Neural progenitor cell (in vitro differentiated cells): ENCODE data around the gene FCF1. TPM values are rescaled to one million over a fixed set of nuclear protein-coding genes. Genes with fewer than 3 reads are reported as not detected.

Source experiments
- DNase-seq: peaks from one replicate; pipeline ENCODE4 v3.0.0-alpha.2; 2016; ENCODE audit warnings: low spot score
- H2AFZ ChIP-seq: fragments of 200-600 bp; sonication (generic); replicated peaks from 2 replicates; pipeline ENCODE4 v1.6.1; 2016; ENCODE audit warnings: antibody characterized with exemption
- H3F3A ChIP-seq: fragments of 200-600 bp; sonication (generic); 2 replicates; pipeline ENCODE4 v1.6.1; 2016; ENCODE audit warnings: antibody characterized with exemption, low read depth
- H3K27ac ChIP-seq: fragments of 200-600 bp; sonication (generic); 2 replicates; pipeline ENCODE4 v1.5.1; 2016; ENCODE audit warnings: mild to moderate bottlenecking
- H3K27me3 ChIP-seq: fragments of 200-600 bp; sonication (generic); 2 replicates; pipeline ENCODE4 v1.6.1; 2016; ENCODE audit warnings: mild to moderate bottlenecking, moderate library complexity
- H3K36me3 ChIP-seq: fragments of 200-600 bp; sonication (generic); 2 replicates; pipeline ENCODE4 v1.5.1; 2016
- H3K4me1 ChIP-seq: fragments of 200-600 bp; sonication (generic); 2 replicates; pipeline ENCODE4 v1.6.1; 2016; ENCODE audit warnings: mixed run types
- H3K4me2 ChIP-seq: fragments of 200-600 bp; sonication (generic); 2 replicates; pipeline ENCODE4 v1.6.1; 2016
- H3K4me3 ChIP-seq: fragments of 200-600 bp; sonication (generic); 2 replicates; pipeline ENCODE4 v1.5.1; 2016
- H3K79me2 ChIP-seq: fragments of 200-600 bp; sonication (generic); 2 replicates; pipeline ENCODE4 v1.6.1; 2016; ENCODE audit warnings: low read depth
- H3K9ac ChIP-seq: fragments of 200-600 bp; sonication (generic); 2 replicates; pipeline ENCODE4 v1.6.1; 2016
- H3K9me3 ChIP-seq: fragments of 200-600 bp; sonication (generic); 2 replicates; pipeline ENCODE4 v1.5.1; 2016; ENCODE audit warnings: low read depth
- H4K20me1 ChIP-seq: fragments of 200-600 bp; sonication (generic); 2 replicates; pipeline ENCODE4 v1.6.1; 2016; ENCODE audit warnings: low read depth
- H3K27ac Mint-ChIP-seq: 3 replicates; pipeline ENCODE4 v1.8.0; 2021; ENCODE audit warnings: mixed read lengths
- H3K27me3 Mint-ChIP-seq: 2 replicates; pipeline ENCODE4 v1.8.0; 2022; ENCODE audit warnings: low read depth, mild to moderate bottlenecking, inconsistent platforms, moderate library complexity, mixed read lengths; ENCODE audit not compliant: insufficient read depth
- H3K36me3 Mint-ChIP-seq: 3 replicates; pipeline ENCODE4 v1.8.0; 2021; ENCODE audit warnings: mixed read lengths
- H3K4me1 Mint-ChIP-seq: 3 replicates; pipeline ENCODE4 v1.8.0; 2021; ENCODE audit warnings: mixed read lengths
- H3K4me3 Mint-ChIP-seq: 3 replicates; pipeline ENCODE4 v1.8.0; 2021; ENCODE audit warnings: mild to moderate bottlenecking, moderate library complexity, mixed read lengths
- H3K9me3 Mint-ChIP-seq: 3 replicates; pipeline ENCODE4 v1.8.0; 2020; ENCODE audit warnings: mixed read lengths
- CTCF ChIP-seq: fragments of 200-600 bp; sonication (generic); IDR thresholded peaks from 2 replicates; pipeline ENCODE4 v1.5.1; 2017; ENCODE audit warnings: antibody characterized with exemption, mild to moderate bottlenecking
- EZH2 ChIP-seq: fragments of 200-600 bp; sonication (generic); IDR thresholded peaks from 2 replicates; pipeline ENCODE4 v1.6.1; 2017; ENCODE audit warnings: antibody characterized with exemption, mild to moderate bottlenecking, moderate library complexity
- EZH2phosphoT487 ChIP-seq: fragments of 200-600 bp; sonication (generic); IDR thresholded peaks from 2 replicates; pipeline ENCODE4 v1.6.1; 2017; ENCODE audit warnings: antibody characterized with exemption
- total RNA-seq: library from RNA; depleted of rRNA; stranded (reverse); fragments of >200 nt; gene quantifications from 2 replicates; pipeline ENCODE4 v1.2.3, GENCODE V29; 2015; ENCODE audit warnings: low replicate concordance

Gene FCF1
- total RNA-seq, 1 donor from 2014 or later = 96.1 TPM

GRCh38 chr14:74670726-74671411 lies 42.1 kb upstream of the FCF1 start:
- H3K4me3 ChIP-seq = no peak overlapping the region
- TF ChIP-seq CTCF (no peak), EZH2phosphoT487 (no peak), EZH2 (no peak)
- H3K9me3 ChIP-seq = no peaks in the 10 kb centered on the region
- H3K36me3 ChIP-seq = peaks cover 5% of the 10 kb centered on the region
- H4K20me1 ChIP-seq = no peaks in the 10 kb centered on the region
- H3K4me1 ChIP-seq = no peaks in the 10 kb centered on the region
- H3K4me1 Mint-ChIP-seq = no peaks in the 10 kb centered on the region
- no peak overlapping the region for H3K4me3 Mint-ChIP-seq
- no peak overlapping the region for H3K27ac Mint-ChIP-seq
- H3K36me3 Mint-ChIP-seq = peaks cover 11% of the 10 kb centered on the region
- no peak for DNase-seq
- no peak overlapping the region for H3K4me2 ChIP-seq
- H3K27me3 ChIP-seq = no peaks in the 10 kb centered on the region
- no peak overlapping the region for H3K27ac ChIP-seq
- H3K9me3 Mint-ChIP-seq = no peaks in the 10 kb centered on the region
- H2AFZ ChIP-seq = no peak overlapping the region
- no peaks in the 10 kb centered on the region for H3K79me2 ChIP-seq
- no peaks in the 10 kb centered on the region for H3F3A ChIP-seq
- H3K9ac ChIP-seq = no peak overlapping the region
- peaks cover 2% of the 10 kb centered on the region for H3K27me3 Mint-ChIP-seq

- no peaks in the 10 kb centered on the region for H3K79me2 ChIP-seq
- peaks cover 5% of the 10 kb centered on the region for H3K36me3 ChIP-seq
- H4K20me1 ChIP-seq = no peaks in the 10 kb centered on the region
- no peaks in the 10 kb centered on the region for H3K9me3 ChIP-seq
- peaks cover 16% of the 10 kb centered on the region for H3K36me3 Mint-ChIP-seq
- no peaks in the 10 kb centered on the region for H3K4me1 ChIP-seq
- H3K27ac ChIP-seq = no peak overlapping the region
- no peaks in the 10 kb centered on the region for H3K4me1 Mint-ChIP-seq
- no peak overlapping the region for H3K4me2 ChIP-seq
- DNase-seq = no peak
- no peak overlapping the region for H3K27ac Mint-ChIP-seq
- no peaks in the 10 kb centered on the region for H3F3A ChIP-seq
- H2AFZ ChIP-seq = no peak overlapping the region
- no peak overlapping the region for H3K9ac ChIP-seq
- H3K9me3 Mint-ChIP-seq = no peaks in the 10 kb centered on the region
- TF ChIP-seq EZH2 (no peak), EZH2phosphoT487 (no peak), CTCF (no peak)
- H3K4me3 ChIP-seq = no peak overlapping the region
- H3K27me3 Mint-ChIP-seq = peaks cover 2% of the 10 kb centered on the region
- no peaks in the 10 kb centered on the region for H3K27me3 ChIP-seq
- H3K4me3 Mint-ChIP-seq = no peak overlapping the region
Observed at GRCh38 chr14:74671789-74672188, 41.2 kb upstream of the FCF1 start.

DNA sequence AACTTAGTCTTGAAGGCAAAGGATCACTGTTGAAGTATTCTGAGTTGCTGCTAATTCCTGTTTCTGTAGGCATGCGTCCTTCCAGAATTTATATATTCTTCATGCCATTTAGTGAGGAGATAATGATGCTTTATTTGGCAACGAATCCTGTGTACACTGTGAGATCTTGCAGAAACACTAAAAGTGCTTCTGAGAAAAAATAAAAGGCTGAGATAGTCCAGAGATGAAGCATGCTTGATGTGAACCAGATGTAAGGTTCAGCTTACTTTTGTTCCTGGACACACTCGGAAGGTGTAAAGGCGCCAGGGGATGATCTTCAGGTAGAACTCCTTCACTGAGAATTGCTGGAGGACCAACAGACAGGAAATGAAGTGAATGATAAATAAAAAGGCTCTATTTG lies 39.2 kb upstream of the FCF1 start:
- no peak overlapping the region for H3K4me3 Mint-ChIP-seq
- peaks cover 5% of the 10 kb centered on the region for H3K27me3 Mint-ChIP-seq
- H3K36me3 Mint-ChIP-seq = peaks cover 14% of the 10 kb centered on the region

More for the DNA sequence above, 39.2 kb upstream of the FCF1 start:
- Mint-ChIP-seq H3K27ac (no peak overlapping the region), H3K4me1 (no peaks in the 10 kb centered on the region), H3K9me3 (no peaks in the 10 kb centered on the region)
- H3K27me3 ChIP-seq = no peaks in the 10 kb centered on the region
- H3F3A ChIP-seq = no peaks in the 10 kb centered on the region
- H3K4me1 ChIP-seq = no peaks in the 10 kb centered on the region
- no peaks in the 10 kb centered on the region for H3K36me3 ChIP-seq
- H3K4me2 ChIP-seq = no peak overlapping the region
- no peaks in the 10 kb centered on the region for H3K79me2 ChIP-seq
- H3K9me3 ChIP-seq = no peaks in the 10 kb centered on the region
- TF ChIP-seq EZH2 (no peak), EZH2phosphoT487 (no peak), CTCF (no peak)
- no peak for DNase-seq
- H3K9ac ChIP-seq = no peak overlapping the region
- no peak overlapping the region for H2AFZ ChIP-seq
- no peak overlapping the region for H3K27ac ChIP-seq
- H4K20me1 ChIP-seq = no peaks in the 10 kb centered on the region
- no peak overlapping the region for H3K4me3 ChIP-seq
